Spinal cord (tissue), 10 donors: ENCODE data around the gene GMDS. TPM values are rescaled to one million over a fixed set of nuclear protein-coding genes. Genes with fewer than 3 reads are reported as not detected.

ENCODE experiments used
- DNase-seq, 6 donors: peaks; one replicate each; pipeline versions ENCODE4 v3.0.0 to v3.0.0-alpha.2; 2013 to 2015; ENCODE audit warnings: low spot score in 6 of 6, low read depth in 4 of 6
- H3K27ac ChIP-seq: one replicate; pipeline ENCODE4 v1.5.1; 2013; ENCODE audit warnings: low read depth, low read length, control low read depth
- H3K27me3 ChIP-seq: one replicate; pipeline ENCODE4 v1.6.1; 2013; ENCODE audit warnings: low read length; ENCODE audit not compliant: control insufficient read depth, insufficient read depth
- H3K36me3 ChIP-seq: one replicate; pipeline ENCODE4 v1.6.1; 2013; ENCODE audit warnings: low read length; ENCODE audit not compliant: control insufficient read depth, insufficient read depth
- H3K4me1 ChIP-seq: one replicate; pipeline ENCODE4 v1.6.1; 2013; ENCODE audit warnings: low read length; ENCODE audit not compliant: control insufficient read depth, insufficient read depth
- H3K4me3 ChIP-seq: one replicate; pipeline ENCODE4 v1.5.1; 2013; ENCODE audit warnings: low read depth, low read length, control low read depth
- H3K9me3 ChIP-seq: one replicate; pipeline ENCODE4 v1.6.1; 2013; ENCODE audit warnings: low read length; ENCODE audit not compliant: control insufficient read depth, insufficient read depth
- WGBS: methylation state at CpG from one replicate; pipeline ENCODE4 v1.1.5; 2013; ENCODE audit warnings: missing lambda C conversion rate; ENCODE audit not compliant: insufficient coverage; 5-methylcytosine and 5-hydroxymethylcytosine counted together
- polyA plus RNA-seq, 2 donors: library from polyadenylated mRNA; unstranded; fragments of 120-200 nt; gene quantifications; one replicate each; pipeline ENCODE4 v1.2.1, GENCODE V29; 2013; ENCODE audit not compliant: insufficient read length in 2 of 2
- total RNA-seq, 2 donors: library from RNA; depleted of rRNA in 1 of 2; stranded (reverse); fragments of 120-200 nt in 1 of 2; fragments of >200 nt in 1 of 2; gene quantifications; one replicate each; pipeline versions ENCODE4 v1.2.3 to v1.2.4, GENCODE V29; 2013 to 2014
- donor health status: healthy.

GMDS gene
- total and polyA plus RNA-seq, 4 donors = 35.3 to 87.4 (median 49.6) TPM

DNA sequence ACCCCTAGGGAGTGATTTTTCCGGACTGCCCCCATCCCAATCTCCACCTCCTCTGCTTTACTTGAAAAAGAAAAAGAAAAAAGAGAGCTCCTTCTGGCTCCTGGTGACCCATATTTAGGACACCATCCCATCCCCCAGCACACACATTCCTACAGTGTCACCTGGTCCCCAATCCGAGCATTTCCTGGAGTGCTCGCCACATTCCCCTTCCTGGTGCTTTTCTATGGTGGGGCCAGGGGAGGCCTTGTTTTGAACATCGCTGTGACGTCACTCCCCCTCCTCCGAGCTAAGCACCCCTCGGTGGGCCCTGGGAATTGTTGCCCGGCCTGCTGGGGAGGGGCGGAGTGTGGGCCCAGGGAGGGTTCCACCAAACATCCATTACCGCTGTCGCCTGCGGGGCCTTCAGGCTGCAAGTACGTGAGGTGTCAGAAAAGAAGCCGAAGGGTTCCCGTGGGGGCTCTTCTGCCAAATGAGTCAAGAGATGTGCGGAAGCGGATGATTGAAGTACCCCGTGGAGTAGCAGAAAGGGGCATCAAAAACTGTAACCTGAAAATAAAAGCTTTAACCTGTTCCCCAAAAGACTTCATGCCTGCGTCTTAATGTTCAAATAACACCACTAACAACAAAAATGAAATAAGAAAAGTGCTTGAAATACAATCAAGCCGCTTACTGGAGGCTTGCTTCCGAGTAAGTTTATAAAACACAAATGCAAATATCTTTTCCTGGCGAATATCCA, 638.5 kb downstream of the GMDS start:
- peak overlapping the region; percentile 54 for H3K4me3 ChIP-seq
- H3K27me3 ChIP-seq = peaks cover 84% of the 10 kb centered on the region
- 0% methylated on average over 10 of the region's 22 CpGs for WGBS
- no peaks in the 10 kb centered on the region for H3K9me3 ChIP-seq
- peak in 1 of 6 donors; percentile 61 for DNase-seq
- H3K27ac ChIP-seq = peak overlapping the region; percentile 87
- H3K36me3 ChIP-seq = no peaks in the 10 kb centered on the region
- H3K4me1 ChIP-seq = peaks cover 45% of the 10 kb centered on the region

DNA sequence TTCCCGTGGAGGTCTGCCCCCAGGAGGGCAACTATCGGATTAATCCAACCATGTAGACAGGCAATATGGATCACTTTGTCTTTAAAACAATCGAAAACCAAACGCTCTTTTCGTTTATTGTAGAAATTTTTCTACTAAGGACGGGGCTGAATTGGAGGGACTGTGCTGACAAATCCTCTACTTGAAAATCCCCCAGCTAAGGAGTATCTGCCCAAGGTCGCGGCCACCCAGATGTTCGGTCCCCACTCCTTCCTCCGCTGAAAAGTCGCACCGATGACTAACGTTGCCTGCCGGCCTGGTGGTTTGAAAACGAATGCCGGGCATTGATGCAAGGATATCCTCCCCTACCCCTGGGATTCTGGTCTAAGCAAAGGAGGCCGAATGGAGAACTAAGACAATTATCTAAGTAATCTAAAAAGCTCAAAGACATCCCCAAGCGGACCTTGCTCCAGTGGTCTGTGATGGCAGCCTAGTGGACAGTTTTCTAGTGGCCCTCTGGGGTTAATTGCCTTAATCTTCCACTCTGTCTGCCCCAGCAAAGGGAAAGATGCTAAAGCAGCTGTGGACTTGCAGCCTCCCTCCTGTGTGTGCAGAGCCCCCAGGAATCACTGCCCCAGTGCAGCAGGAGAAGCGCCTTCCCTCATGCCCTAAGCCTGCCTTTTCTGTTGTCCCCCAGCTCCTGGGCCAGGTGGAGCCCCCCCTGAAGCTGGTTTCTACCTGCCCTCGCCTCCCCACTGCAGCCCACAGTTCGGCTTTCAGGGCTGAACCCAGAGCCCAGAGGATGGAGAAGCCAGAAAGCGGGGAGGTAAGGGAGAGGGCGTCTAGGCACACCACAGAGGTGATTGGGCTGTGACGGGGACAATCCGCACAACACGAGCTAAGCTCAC, 639.3 kb downstream of the GMDS start:
- WGBS = 3% methylated on average over 13 of the region's 26 CpGs
- peak in 1 of 6 donors; percentile 37 for DNase-seq

DNA sequence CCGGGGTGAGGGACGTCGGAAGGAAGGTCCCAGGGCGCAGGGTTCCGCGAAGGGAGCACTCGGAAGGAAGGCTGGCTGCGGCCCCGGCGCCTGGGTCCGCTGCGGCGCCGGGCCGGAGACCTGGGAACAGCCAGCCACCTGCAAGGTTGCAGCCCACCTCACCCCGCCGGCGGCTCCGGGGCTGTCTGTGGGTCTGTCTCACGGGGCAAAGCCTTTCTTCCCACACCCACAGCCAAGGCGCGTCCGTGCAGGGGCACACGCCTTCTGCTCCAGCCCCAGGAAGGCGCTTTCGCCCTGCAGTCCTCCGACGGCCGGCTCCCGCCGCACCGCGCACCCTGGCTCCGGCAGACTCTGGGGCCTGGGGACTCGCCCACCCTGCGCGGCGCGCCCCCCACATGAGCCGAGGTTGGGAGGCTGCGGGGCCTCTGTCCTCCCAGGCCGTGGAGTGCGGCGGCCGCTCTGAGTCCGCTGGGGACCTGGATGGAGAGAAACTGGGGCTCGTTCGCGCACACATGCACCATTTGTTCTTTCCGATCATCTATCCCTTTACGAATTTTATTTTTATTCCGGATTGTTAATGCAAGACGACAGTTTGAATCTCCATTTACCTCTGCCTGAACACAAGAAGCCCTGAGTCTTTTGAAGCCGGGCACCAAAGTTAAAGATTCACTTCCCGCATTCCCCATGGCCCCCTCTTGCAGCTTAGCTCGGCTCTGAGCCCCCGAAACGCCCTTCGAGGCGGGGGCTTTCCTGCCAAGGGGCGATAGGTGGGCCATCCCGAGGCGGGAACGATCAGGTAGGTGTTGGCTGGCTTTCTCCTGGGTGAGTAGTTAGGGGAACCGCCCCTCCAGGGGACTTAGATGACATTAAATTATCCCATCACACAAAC, 640.2 kb downstream of the GMDS start:
- Histone ChIP-seq H3K4me3 (peak overlapping the region; percentile 54), H3K36me3 (no peaks in the 10 kb centered on the region), H3K9me3 (no peaks in the 10 kb centered on the region), H3K27me3 (peaks cover 92% of the 10 kb centered on the region), H3K4me1 (peaks cover 50% of the 10 kb centered on the region), H3K27ac (peak overlapping the region; percentile 87)
- peak in 1 of 6 donors; percentile 47 for DNase-seq
- 2% methylated on average over 55 of the region's 65 CpGs for WGBS

More for the DNA sequence above, 639.3 kb downstream of the GMDS start:
- Histone ChIP-seq H3K4me1 (peaks cover 53% of the 10 kb centered on the region), H3K27ac (peak overlapping the region; percentile 87), H3K36me3 (no peaks in the 10 kb centered on the region), H3K4me3 (peak overlapping the region; percentile 54), H3K27me3 (peaks cover 88% of the 10 kb centered on the region), H3K9me3 (no peaks in the 10 kb centered on the region)

DNA sequence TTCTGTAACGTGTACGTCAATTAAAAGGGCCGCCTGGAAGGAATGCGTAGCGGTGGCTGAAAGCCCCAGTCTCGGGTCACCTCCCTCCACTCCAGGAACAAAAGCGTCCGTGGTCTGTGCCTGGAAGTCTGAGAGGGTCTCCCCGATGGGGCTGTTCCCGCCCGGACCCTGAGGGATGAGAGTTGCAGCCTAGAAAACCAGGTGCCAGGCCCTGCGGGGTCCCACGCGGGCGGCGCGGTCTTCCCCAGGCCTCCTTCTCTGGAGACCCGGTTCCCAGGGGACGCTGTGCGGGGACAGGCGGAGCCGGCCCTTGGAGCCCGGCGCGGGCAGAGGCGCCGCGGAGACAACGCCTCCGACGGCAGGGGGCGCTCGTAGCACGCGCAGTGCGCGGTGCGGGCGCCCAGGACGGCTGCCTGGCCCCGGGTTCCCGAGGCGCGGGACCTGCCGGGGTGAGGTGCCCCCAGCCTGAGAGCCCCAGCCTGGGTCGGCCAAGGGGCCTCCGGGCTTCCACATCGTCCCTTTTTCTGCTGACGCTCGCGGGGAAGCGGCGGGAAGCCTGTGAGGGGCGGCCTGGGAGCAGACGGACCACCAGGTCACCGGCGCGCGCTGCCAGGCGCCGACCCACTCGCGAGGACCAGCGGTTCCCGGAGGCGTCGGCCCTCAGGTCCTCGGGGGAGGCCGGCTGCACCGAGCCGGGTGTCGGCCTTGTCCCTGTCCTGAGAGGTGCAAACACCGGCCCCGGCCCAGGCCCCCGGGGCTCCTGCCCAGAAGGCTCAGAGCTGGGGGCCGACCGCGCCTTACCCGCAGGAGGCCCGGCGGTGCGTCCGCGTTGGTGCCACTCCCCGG, 641.0 kb downstream of the GMDS start:
- Histone ChIP-seq H3K27me3 (peaks cover 100% of the 10 kb centered on the region), H3K36me3 (no peaks in the 10 kb centered on the region), H3K9me3 (no peaks in the 10 kb centered on the region), H3K27ac (peak overlapping the region; percentile 87), H3K4me3 (peak overlapping the region; percentile 54), H3K4me1 (peaks cover 49% of the 10 kb centered on the region)
- peak in 2 of 6 donors; percentile 76 to 90 for DNase-seq
- WGBS = 1% methylated on average over 85 of the region's 85 CpGs

DNA sequence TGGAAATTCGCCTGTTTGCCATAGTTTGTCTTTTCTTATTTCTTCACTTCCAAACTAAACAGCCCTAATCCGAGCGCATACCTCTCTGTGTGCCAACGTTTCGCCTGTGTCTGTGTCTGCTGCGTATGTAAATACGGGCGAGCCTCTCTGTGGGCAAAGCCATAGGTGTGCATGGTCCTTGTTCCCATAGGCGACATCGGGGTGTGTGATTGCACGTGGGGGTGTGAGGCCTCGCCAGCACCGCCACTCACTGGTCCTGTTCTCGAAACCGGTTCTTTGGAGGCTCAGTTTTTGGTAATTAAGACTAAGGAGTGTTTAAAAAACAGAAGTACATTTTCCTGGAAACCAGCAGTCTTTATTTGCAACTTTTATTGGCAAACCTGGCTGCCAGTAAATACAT, 641.7 kb downstream of the GMDS start:
- 52% methylated on average over 15 of the region's 15 CpGs for WGBS
- Histone ChIP-seq H3K4me3 (peak overlapping the region; percentile 54), H3K4me1 (peaks cover 45% of the 10 kb centered on the region), H3K27ac (peak overlapping the region; percentile 81), H3K27me3 (peaks cover 100% of the 10 kb centered on the region), H3K9me3 (no peaks in the 10 kb centered on the region), H3K36me3 (no peaks in the 10 kb centered on the region)
- no peak for DNase-seq

DNA sequence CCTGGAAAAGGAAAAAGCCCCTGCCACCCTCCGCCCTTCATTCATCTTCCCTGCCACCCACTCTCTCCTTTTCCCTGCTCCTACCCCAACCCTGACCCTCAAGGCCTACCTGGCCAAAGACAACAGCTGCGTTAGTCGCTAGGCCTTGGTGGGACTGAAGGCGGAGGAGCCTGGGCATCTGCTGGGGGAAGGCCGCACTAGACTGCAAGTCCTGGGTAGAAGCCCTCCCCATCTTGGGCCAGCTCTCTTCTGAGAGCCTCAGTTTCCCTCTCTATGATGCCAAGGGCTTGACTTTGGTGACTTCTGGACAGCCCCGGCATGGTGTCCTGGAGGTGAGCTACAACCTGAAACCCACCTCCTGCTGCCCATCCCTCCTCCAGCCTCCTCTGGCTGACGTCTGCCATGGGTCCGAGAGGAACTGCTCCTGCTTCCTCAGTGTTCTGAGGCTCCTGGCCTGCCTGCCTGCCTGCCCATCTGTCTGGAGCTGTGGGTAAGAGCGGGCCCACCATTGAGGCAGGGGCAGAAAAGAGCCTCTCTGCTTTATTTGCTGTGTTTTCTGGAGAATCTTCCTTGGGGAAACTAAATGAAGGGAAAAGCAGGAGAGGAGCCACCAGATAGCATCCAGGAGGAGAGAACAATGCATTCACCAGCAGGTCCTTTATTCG, 643.2 kb downstream of the GMDS start:
- no peak for DNase-seq
- 93% methylated on average over 8 of the region's 10 CpGs for WGBS
- H3K36me3 ChIP-seq = no peaks in the 10 kb centered on the region
- H3K27ac ChIP-seq = peak overlapping the region; percentile 37
- peaks cover 96% of the 10 kb centered on the region for H3K27me3 ChIP-seq
- no peaks in the 10 kb centered on the region for H3K9me3 ChIP-seq
- H3K4me1 ChIP-seq = peaks cover 31% of the 10 kb centered on the region
- no peak overlapping the region for H3K4me3 ChIP-seq

DNA sequence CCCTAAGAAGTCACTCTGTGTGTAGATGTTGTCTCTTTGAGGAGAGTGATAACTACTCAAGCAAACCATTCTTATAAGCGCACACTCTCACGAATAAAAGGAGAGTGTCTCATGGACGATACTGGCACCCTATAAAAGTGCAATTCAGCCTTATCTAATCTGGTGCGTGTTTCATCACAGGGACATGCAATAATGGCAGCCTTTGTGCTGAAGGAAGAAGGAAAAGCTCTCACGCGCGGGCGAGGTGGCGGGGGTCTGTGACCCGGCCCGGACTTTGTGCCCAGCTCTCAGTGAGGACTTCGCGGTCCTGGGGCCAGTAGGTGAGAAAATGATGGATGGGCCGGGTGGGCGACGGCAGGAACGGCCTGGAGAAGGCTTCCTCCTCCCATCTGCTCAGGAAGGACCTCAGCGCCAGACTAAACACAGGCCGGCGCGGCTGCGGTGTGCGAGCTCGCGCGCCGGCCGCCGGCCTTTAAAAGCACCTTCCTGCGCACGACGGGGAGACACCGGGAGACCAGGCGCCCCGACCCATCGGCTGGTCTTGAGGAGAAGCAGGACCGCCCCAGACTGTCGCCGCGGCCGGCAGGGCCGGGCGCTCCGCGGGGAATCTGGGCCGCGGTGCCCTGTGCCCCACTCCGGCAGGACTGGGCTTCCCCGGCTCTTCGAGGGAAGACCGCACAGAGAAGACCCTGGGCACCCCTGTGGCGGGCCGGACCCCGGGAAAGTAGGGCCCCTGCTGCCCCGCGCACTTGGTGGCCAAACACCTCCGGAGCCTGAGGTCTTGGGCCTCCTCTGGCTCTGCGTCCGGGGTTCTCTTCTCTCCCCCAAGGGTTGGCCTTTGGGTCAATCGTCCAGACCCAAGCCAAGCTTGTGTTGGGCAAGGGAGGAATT, 644.0 kb downstream of the GMDS start:
- Histone ChIP-seq H3K27me3 (peaks cover 92% of the 10 kb centered on the region), H3K4me3 (no peak overlapping the region), H3K9me3 (no peaks in the 10 kb centered on the region), H3K27ac (peak overlapping the region; percentile 55), H3K36me3 (no peaks in the 10 kb centered on the region), H3K4me1 (peaks cover 28% of the 10 kb centered on the region)
- no peak for DNase-seq
- 13% methylated on average over 53 of the region's 60 CpGs for WGBS

DNA sequence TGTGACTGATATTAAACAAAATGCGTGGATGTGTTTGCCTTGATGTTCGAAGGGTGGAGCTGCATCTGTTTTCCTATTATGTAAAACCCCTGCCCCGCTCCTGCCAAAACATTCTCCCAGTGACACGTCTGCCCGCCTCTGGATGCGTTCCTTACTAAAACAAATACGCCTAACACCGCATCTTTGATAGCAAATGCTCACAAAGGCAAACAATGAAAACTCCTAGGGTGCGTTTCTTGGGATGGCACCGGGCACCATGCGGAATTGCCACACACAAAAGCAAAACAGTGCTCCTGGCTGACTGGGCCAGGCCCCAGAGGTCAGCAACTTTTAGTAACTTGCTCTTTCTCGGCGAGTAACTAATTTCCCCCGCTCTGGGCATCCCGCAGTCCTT, 644.6 kb downstream of the GMDS start:
- 47% methylated on average over 9 of the region's 15 CpGs for WGBS
- H3K36me3 ChIP-seq = no peaks in the 10 kb centered on the region

More for the DNA sequence above, 644.6 kb downstream of the GMDS start:
- Histone ChIP-seq H3K4me3 (no peak overlapping the region), H3K9me3 (no peaks in the 10 kb centered on the region), H3K27me3 (peaks cover 89% of the 10 kb centered on the region), H3K27ac (peak overlapping the region; percentile 55), H3K4me1 (peaks cover 33% of the 10 kb centered on the region)
- DNase-seq = no peak
